ENCODE data around the gene BCKDHB. TPM values are rescaled to one million over a fixed set of nuclear protein-coding genes. Genes with fewer than 3 reads are reported as not detected.

Gene BCKDHB
- polyA plus RNA-seq, 1 donor (not counting 4 experiments of a cell fraction or from before 2014, with no cell fraction given), result 20.9 TPM

- no peaks in the 10 kb centered on the region for H3K9me1 ChIP-seq (ENCODE audit: control insufficient read depth, extremely low read depth, insufficient read depth, low read length)
- DNase-seq (ENCODE audit: low read depth, low spot score) (no peak), FAIRE-seq (no peak)
- no peaks in the 10 kb centered on the region for H3K9me3 ChIP-seq (ENCODE audit: control insufficient read depth, low read depth, low read length)
- no peaks in the 10 kb centered on the region for H3K79me2 ChIP-seq (ENCODE audit: control insufficient read depth, insufficient read depth, low read length)
- no peak for TF ChIP-seq EZH2 (IDR thresholded peaks at IDR 0.05; ENCODE audit: low read length)
- no peak for TF ChIP-seq CTCF (optimal IDR thresholded peaks at IDR 0.05 in 1 of 3, IDR thresholded peaks at IDR 0.05 in 1 of 3, conservative IDR thresholded peaks at IDR 0.05 in 1 of 3; ENCODE audit: extremely low read depth in 1 of 3, insufficient read depth in 2 of 3, low read length in 3 of 3)
- no peak overlapping the region for H3K4me2 ChIP-seq (ENCODE audit: control insufficient read depth, extremely low read depth, insufficient read depth, low read depth, low read length)
- no peak overlapping the region for H3K4me3 ChIP-seq (ENCODE audit: control insufficient read depth in 2 of 3, extremely low read depth in 1 of 3, insufficient read depth in 2 of 3, low read depth in 1 of 3, low read length in 3 of 3)
- H3K9ac ChIP-seq (ENCODE audit: control insufficient read depth, extremely low read depth, insufficient read depth, low read length), result no peak overlapping the region
- dilution Hi-C loops (cut with MboI; ENCODE audit: extremely low pct_ligation_motif_present, low sequenced_read_pairs), result no loop called here
- H3K27ac ChIP-seq (ENCODE audit: control insufficient read depth, insufficient read depth, low read length), result no peak overlapping the region
- H4K20me1 ChIP-seq (ENCODE audit: control insufficient read depth, extremely low read depth, insufficient read depth, low read length), result no peaks in the 10 kb centered on the region
- H3K27me3 ChIP-seq (ENCODE audit: control insufficient read depth, extremely low read depth, insufficient read depth, low read length), result no peaks in the 10 kb centered on the region
- H3K36me3 ChIP-seq (ENCODE audit: control insufficient read depth in 2 of 2, extremely low read depth in 1 of 2, insufficient read depth in 2 of 2, low read length in 2 of 2), result no peaks in the 10 kb centered on the region
- H2AFZ ChIP-seq (ENCODE audit: control insufficient read depth, low read length), result no peak overlapping the region
- no peaks in the 10 kb centered on the region for H3K4me1 ChIP-seq (ENCODE audit: control insufficient read depth, extremely low read depth, insufficient read depth, low read length)
These were observed 214.5 kb downstream of the BCKDHB start for GRCh38 chr6:80321011-80321410.

GRCh38 chr6:80325742-80326141 is 219.3 kb downstream of the BCKDHB start:
- H3K27me3 ChIP-seq (ENCODE audit: control insufficient read depth, extremely low read depth, insufficient read depth, low read length), result no peaks in the 10 kb centered on the region
- no peaks in the 10 kb centered on the region for H3K4me1 ChIP-seq (ENCODE audit: control insufficient read depth, extremely low read depth, insufficient read depth, low read length)
- no peaks in the 10 kb centered on the region for H3K79me2 ChIP-seq (ENCODE audit: control insufficient read depth, insufficient read depth, low read length)
- DNase-seq (ENCODE audit: low read depth, low spot score) (no peak), FAIRE-seq (no peak)
- no peak overlapping the region for H2AFZ ChIP-seq (ENCODE audit: control insufficient read depth, low read length)
- no peak overlapping the region for H3K27ac ChIP-seq (ENCODE audit: control insufficient read depth, insufficient read depth, low read length)
- TF ChIP-seq EZH2 (IDR thresholded peaks at IDR 0.05; ENCODE audit: low read length) (no peak), CTCF (optimal IDR thresholded peaks at IDR 0.05 in 1 of 3, IDR thresholded peaks at IDR 0.05 in 1 of 3, conservative IDR thresholded peaks at IDR 0.05 in 1 of 3; ENCODE audit: extremely low read depth in 1 of 3, insufficient read depth in 2 of 3, low read length in 3 of 3) (no peak)
- H3K9me3 ChIP-seq (ENCODE audit: control insufficient read depth, low read depth, low read length), result no peaks in the 10 kb centered on the region
- H4K20me1 ChIP-seq (ENCODE audit: control insufficient read depth, extremely low read depth, insufficient read depth, low read length), result no peaks in the 10 kb centered on the region
- dilution Hi-C loops (cut with MboI; ENCODE audit: extremely low pct_ligation_motif_present, low sequenced_read_pairs), result no loop called here
- no peaks in the 10 kb centered on the region for H3K9me1 ChIP-seq (ENCODE audit: control insufficient read depth, extremely low read depth, insufficient read depth, low read length)
- H3K4me3 ChIP-seq (ENCODE audit: control insufficient read depth in 2 of 3, extremely low read depth in 1 of 3, insufficient read depth in 2 of 3, low read depth in 1 of 3, low read length in 3 of 3), result no peak overlapping the region
- H3K4me2 ChIP-seq (ENCODE audit: control insufficient read depth, extremely low read depth, insufficient read depth, low read depth, low read length), result no peak overlapping the region
- H3K9ac ChIP-seq (ENCODE audit: control insufficient read depth, extremely low read depth, insufficient read depth, low read length), result no peak overlapping the region
- no peaks in the 10 kb centered on the region for H3K36me3 ChIP-seq (ENCODE audit: control insufficient read depth in 2 of 2, extremely low read depth in 1 of 2, insufficient read depth in 2 of 2, low read length in 2 of 2)
